ENCODE data around the gene SH3GL3.

DNA sequence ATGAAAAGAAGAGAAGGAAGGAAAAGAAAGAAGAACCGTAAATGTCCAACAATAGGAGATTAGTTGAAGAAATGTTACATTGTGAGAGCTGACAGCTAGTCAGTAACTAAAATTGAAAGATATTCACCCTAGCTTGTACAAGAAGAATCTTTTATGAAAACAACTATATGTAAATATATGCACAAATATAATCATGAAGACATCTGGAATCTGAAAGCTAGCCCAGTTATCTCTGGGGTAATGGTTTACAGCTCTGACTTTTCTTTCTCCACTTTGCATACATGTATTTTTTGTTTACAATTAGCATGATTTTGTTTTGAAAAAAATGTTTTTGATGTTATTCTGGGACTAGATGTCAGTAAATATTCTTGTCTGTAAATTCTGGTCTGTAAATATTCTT lies 169.7 kb downstream of the SH3GL3 start:
- TF ChIP-seq, protein P1, sequence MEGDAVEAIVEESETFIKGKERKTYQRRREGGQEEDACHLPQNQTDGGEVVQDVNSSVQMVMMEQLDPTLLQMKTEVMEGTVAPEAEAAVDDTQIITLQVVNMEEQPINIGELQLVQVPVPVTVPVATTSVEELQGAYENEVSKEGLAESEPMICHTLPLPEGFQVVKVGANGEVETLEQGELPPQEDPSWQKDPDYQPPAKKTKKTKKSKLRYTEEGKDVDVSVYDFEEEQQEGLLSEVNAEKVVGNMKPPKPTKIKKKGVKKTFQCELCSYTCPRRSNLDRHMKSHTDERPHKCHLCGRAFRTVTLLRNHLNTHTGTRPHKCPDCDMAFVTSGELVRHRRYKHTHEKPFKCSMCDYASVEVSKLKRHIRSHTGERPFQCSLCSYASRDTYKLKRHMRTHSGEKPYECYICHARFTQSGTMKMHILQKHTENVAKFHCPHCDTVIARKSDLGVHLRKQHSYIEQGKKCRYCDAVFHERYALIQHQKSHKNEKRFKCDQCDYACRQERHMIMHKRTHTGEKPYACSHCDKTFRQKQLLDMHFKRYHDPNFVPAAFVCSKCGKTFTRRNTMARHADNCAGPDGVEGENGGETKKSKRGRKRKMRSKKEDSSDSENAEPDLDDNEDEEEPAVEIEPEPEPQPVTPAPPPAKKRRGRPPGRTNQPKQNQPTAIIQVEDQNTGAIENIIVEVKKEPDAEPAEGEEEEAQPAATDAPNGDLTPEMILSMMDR (conservative IDR thresholded peaks at IDR 0.05; ENCODE audit: low read depth, low read length): no peak
- TF ChIP-seq POLR2A (IDR thresholded peaks at IDR 0.05; ENCODE audit: low read depth, low read length): no peak
- TF ChIP-seq CEBPB (IDR thresholded peaks at IDR 0.05; ENCODE audit: low read depth, low read length): no peak
- no peak for TF ChIP-seq MAFK (IDR thresholded peaks at IDR 0.05; ENCODE audit: low read depth, low read length)
- TF ChIP-seq SMC3 (IDR thresholded peaks at IDR 0.05; ENCODE audit: low read depth, low read length): no peak
- no peak for TF ChIP-seq RCOR1 (IDR thresholded peaks at IDR 0.05; ENCODE audit: insufficient replicate concordance, low read length)
- no peak for TF ChIP-seq CHD1 (IDR thresholded peaks at IDR 0.05; ENCODE audit: low read depth, low read length)
- TF ChIP-seq, protein P2, sequence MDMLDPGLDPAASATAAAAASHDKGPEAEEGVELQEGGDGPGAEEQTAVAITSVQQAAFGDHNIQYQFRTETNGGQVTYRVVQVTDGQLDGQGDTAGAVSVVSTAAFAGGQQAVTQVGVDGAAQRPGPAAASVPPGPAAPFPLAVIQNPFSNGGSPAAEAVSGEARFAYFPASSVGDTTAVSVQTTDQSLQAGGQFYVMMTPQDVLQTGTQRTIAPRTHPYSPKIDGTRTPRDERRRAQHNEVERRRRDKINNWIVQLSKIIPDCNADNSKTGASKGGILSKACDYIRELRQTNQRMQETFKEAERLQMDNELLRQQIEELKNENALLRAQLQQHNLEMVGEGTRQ (IDR thresholded peaks at IDR 0.05; ENCODE audit: low read depth, low read length): no peak
- TF ChIP-seq MXI1 (IDR thresholded peaks at IDR 0.05; ENCODE audit: borderline replicate concordance, low read depth, low read length): no peak
- TF ChIP-seq BHLHE40 (IDR thresholded peaks at IDR 0.05; ENCODE audit: low read depth, low read length): no peak
- no peak for TF ChIP-seq NFE2L2 (IDR thresholded peaks at IDR 0.05; ENCODE audit: low read depth, low read length)
- TF ChIP-seq, protein P3, sequence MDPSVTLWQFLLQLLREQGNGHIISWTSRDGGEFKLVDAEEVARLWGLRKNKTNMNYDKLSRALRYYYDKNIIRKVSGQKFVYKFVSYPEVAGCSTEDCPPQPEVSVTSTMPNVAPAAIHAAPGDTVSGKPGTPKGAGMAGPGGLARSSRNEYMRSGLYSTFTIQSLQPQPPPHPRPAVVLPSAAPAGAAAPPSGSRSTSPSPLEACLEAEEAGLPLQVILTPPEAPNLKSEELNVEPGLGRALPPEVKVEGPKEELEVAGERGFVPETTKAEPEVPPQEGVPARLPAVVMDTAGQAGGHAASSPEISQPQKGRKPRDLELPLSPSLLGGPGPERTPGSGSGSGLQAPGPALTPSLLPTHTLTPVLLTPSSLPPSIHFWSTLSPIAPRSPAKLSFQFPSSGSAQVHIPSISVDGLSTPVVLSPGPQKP (IDR thresholded peaks at IDR 0.05; ENCODE audit: borderline replicate concordance, low read depth, low read length): no peak
